Measurements from ENCODE around the gene PIH1D2. TPM values are rescaled to one million over a fixed set of nuclear protein-coding genes. Genes with fewer than 3 reads are reported as not detected.

Gene PIH1D2
- total RNA-seq, 1 experiment from 2014 or later = 0.85 TPM

GRCh38 chr11:112025707-112026106 lies 48.1 kb downstream of the PIH1D2 start:
- TF ChIP-seq ESRRA (CRISPR knock-in tag; IDR thresholded peaks at IDR 0.05; ENCODE audit: borderline replicate concordance) (no peak), MLX (CRISPR knock-in tag; IDR thresholded peaks at IDR 0.05) (no peak), IRF1 (CRISPR knock-in tag; IDR thresholded peaks at IDR 0.05) (no peak), ZNF671 (CRISPR knock-in tag; IDR thresholded peaks at IDR 0.05) (no peak), GRHL2 (CRISPR knock-in tag; IDR thresholded peaks at IDR 0.05; ENCODE audit: insufficient replicate concordance, severe bottlenecking) (no peak), PREB (CRISPR knock-in tag; IDR thresholded peaks at IDR 0.05; ENCODE audit: borderline replicate concordance) (no peak), MAX (CRISPR knock-in tag; IDR thresholded peaks at IDR 0.05) (no peak), FOXK1 (CRISPR knock-in tag; IDR thresholded peaks at IDR 0.05) (no peak), IRF2 (CRISPR knock-in tag; IDR thresholded peaks at IDR 0.05; ENCODE audit: borderline replicate concordance, low read depth) (no peak), CREM (CRISPR knock-in tag; IDR thresholded peaks at IDR 0.05) (no peak), ZNF263 (CRISPR knock-in tag; IDR thresholded peaks at IDR 0.05; ENCODE audit: low read depth) (no peak), FOXJ3 (CRISPR knock-in tag; IDR thresholded peaks at IDR 0.05; ENCODE audit: borderline replicate concordance) (no peak), ZBTB43 (CRISPR knock-in tag; IDR thresholded peaks at IDR 0.05) (no peak), ZBTB21 (CRISPR knock-in tag; IDR thresholded peaks at IDR 0.05; ENCODE audit: borderline replicate concordance) (no peak), ZNF416 (CRISPR knock-in tag; IDR thresholded peaks at IDR 0.05) (no peak), ZNF219 (CRISPR knock-in tag; IDR thresholded peaks at IDR 0.05; ENCODE audit: borderline replicate concordance) (no peak), KAT7 (CRISPR knock-in tag; IDR thresholded peaks at IDR 0.05; ENCODE audit: borderline replicate concordance) (no peak), HMGXB4 (CRISPR knock-in tag; IDR thresholded peaks at IDR 0.05) (no peak)
- DNase-seq (ENCODE audit: low spot score) (no peak), ATAC-seq (peak; percentile 2; the same call in 1 of the 2 replicates)
- ChIA-PET POLR2A (interaction anchor here (0.5 kb wide), 1 partner anchor 96 kb away, joined by 3 read pairs; no protein-coding TSS in a partner anchor), CTCF (interaction anchor here (1.3 to 1.9 kb wide), 3 partner anchors 19 to 154 kb away, joined by 4 to 10 read pairs (median 5); partner anchors contain the start of gene ALG9)
- Mint-ChIP-seq H3K4me3 (peak overlapping the region; percentile 98), H3K27me3 (ENCODE audit: low read depth) (no peaks in the 10 kb centered on the region), H3K36me3 (peaks cover 31% of the 10 kb centered on the region), H3K4me1 (peaks cover 13% of the 10 kb centered on the region), H3K27ac (peak overlapping the region; percentile 99), H3K9me3 (no peaks in the 10 kb centered on the region)
